Inflammatory macrophage (primary cell): Measurements from ENCODE around the gene APC.
"Not testable (repeated sequence)": the region's sequence is repeated elsewhere in the genome, so short reads cannot be mapped to it uniquely, and the experiment has no call there.

Experiments
- DNase-seq, 2 donors: peaks; one replicate each; pipeline ENCODE4 v3.0.0-alpha.2; 2020 to 2022

Gene APC

DNA sequence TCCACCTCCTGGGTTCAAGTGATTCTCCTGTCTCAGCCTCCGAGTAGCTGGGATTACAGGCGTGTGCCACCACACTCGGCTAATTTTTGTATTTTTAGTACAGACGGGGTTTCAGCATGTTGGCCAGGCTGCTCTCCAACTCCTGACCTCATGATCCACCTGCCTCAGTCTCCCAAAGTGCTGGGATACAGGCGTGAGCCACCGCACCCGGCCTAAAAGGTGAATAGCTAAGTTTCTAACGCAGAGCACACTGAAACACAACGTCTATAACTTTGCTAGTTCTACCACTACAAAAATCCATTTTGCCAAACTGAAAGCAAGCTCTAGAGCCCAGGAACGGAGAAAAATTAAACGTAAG is 122.9 kb downstream of the APC start:
- not testable (repeated sequence) for DNase-seq

DNA sequence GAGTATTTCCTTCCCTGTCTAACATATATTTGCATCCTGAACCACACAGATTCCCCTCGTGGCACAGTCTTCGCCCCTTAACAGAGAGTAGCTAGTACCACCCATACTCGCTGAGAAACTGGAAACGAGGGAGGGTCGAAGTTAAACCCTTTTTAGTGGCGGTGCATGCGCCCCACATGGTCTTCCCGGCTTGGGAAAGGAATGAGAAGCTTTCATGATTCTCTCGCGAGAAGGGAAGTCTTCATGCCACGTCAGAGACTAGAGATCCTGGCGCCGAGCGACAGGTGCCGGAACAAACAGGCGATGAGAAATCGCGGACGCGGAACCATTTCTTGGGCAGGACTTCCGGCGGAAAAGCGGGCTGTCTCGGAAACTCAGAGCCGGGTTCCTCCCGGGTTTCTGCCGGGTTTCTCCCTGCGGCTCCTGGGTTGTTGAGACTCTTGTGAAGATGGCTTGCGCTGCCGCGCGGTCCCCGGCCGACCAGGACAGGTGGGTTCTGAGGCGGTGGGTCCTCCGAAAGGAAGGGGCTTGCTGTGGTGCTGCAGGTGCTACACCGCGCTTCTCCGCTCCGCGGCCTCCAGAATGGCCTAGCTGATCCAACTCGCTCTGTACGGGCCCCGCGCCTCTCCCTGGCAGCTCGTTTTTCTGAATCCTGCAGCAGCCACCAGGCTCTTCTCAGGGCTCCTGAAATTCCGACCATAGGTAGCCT is 123.4 kb downstream of the APC start, which contains the start of gene SRP19:
Gene SRP19 (plus strand): TSS at position 359 of the 709 bp plus-strand sequence. CDS start 90 bp downstream, at position 449.
- DNase-seq, result peak; percentile 97 to 98

DNA sequence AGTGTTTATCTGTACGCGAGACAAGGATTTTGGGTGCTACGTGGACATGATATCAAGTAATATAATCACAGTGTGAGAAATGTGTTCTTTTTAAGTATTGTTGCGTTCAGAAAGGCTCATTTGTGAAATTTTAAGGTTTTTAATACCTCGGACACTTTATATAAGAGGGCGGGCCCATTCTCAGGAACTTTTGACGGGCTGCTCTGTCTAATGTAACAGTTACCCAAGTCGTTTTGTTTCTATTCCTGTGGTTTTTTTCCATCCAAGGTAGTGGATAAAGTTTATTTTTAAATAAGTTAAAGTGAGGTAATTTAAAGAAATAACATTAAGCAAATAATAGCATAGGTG is 123.9 kb downstream of the APC start:
- no peak for DNase-seq

DNA sequence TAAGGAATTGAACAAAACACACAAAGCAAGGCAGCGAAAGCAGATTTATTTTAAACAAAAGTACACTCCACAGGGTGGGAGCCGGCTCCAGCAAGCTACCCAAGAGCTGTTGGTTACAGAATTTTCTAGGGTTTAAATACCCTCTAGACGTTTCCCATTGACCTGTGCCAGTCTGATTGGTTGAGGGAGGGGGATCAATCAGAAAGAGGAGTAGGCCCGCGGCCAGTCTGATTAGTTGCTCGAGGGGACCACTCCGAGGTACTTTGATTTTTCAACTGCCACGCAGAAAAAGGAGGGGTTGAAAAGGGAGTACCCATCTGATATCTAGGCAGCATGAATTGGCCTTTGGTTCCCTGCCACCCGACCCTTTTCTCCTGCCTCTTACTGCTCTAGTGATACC is 124.4 kb downstream of the APC start:
- no peak for DNase-seq

DNA sequence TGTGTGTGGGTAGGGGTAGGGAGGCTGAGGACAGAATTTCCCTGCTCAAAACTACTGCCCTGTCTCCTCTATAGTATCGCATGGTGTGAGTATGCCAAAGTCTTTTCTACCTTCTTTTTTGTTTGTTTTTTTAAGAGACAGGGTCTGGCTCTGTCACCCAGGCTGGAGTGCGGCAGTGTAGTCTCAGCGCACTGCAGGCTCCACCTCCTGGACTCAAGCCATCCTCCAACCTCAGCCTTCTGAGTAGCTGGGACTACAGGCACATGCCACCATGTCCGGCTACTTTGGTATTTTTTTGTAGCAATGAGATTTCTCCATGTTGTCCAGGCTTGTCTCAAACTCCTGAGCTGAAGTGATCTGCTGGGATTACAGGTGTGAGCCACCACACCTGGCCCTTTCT is 125.9 kb downstream of the APC start:
- no peak for DNase-seq

DNA sequence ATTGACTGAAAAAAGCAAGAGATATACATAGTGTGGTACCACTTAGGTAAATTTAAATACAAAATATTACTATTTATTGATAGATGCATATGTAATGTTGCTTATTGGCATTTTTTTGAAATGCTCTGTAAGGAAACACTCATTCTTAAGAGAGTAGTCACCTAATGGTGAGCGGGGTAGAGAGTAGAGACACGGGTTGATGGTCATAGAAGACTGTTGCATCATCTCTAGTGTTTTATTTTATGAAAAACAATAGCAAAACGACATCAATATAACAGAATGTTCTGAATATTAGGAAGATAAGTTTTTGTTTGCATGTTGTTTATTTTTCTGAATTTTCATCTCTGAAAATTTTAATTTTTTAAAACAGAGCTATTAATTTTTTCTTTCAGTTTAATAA is 127.4 kb downstream of the APC start:
- DNase-seq, result no peak

DNA sequence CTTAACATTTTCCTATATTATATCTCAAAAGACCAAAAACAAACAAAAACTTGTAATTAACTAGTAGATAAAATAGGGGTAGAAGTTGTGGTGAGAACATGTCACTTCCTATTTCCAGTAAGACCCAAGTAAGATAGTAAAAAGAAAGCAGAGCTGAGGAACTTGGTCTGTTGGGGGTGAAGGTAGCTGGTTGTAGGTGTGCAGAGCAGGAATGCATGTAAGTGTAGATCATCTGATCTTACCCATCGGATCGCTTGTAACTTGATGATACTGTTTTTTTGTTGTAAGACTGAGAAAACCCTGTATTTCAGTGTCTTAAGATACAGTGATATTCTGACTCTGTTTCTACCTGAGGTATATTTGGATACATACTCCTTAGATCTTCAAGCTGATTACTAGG is 129.1 kb downstream of the APC start:
- no peak for DNase-seq

DNA sequence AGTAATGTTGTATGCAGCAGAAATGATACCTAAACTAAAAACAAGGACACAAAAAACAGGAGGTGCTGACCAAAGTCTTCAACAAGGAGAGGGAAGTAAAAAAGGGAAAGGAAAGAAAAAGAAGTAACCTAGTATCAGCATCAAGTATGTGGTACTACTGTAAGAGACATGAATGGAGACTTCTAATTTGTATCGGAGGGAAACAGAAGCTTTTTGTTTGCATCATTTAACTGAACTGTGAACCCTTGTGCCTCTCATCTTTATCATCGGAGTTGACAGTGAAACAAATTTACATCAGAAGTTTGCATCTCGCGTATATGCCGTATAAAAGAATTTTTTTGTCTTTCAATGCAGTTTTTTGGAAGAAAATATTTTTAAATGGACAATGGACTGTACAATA is 129.7 kb downstream of the APC start:
- DNase-seq, result no peak

DNA sequence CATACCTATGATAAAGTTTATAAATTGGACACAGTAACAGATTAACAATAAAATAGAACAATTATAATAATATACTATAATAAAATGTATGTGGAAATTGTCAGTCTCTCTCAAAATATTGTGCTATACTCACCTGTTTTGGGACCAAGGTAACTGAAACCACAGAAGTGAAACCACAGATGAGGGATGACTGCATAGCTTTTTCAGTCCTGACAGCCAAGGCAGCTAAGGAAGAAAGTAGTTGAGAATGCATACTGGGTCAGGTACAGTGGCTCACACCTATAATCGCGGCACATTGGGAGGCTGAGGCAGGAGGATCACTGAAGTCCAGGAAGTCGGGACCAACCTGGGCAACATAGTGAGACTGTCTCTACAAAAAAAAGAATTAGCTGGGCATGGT is 132.3 kb downstream of the APC start:
- no peak for DNase-seq

DNA sequence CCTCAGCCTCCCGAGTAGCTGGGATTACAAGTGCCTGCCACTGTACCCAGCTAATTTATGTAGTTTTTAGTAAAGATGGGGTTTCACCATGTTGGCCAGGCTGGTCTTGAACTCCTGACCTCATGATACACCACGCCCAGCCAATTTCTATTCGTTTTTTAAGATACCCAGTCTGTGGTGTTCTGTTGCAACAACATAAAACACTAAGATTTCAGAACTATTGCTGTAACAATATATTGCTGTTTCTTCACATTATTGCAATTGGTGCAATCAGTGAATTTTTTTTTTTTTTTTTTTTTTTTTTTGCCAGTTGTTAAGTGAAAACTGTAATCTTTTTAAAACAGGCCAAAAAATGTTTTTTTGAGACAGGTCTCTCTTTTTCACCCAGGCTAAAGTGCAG is 133.3 kb downstream of the APC start:
- peak in 1 of 2 donors; percentile 82 for DNase-seq

DNA sequence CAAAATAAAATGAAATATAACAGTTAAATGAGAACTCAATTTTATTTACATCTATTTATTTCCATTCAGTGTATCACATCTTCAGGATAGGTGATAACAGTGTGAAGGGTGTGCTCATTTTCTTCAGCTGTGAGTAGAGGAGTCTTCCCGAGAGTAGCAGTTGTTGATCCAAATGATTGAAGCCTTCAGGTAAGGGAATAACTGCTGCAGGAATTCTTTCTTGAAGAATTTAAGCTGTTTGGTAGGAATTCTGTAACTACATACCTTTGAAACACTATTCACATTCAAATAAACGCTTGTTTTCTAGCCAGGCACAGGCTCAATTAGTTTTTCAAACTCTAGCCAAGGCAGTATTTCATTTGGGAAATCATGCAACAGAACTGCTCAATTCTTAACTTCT is 138.7 kb downstream of the APC start:
- DNase-seq, result no peak

DNA sequence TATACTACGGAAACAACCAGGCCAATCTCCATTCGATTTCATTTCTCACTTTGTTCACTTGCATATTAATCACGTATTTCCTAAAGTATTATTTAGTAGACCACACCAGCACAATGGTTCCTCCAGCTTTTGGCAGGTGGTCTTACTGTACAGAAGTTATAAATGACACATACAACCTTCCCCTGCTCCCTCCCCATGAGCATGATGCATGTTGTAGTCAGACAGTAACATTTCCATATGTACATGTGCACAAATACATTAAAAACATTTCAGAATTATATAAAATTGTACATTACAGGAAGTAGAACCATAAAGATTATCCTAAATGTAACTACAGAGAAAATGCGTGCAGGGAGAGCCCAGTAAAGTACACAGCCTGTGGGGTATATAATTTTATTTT is 140.4 kb downstream of the APC start:
- DNase-seq, result no peak

DNA sequence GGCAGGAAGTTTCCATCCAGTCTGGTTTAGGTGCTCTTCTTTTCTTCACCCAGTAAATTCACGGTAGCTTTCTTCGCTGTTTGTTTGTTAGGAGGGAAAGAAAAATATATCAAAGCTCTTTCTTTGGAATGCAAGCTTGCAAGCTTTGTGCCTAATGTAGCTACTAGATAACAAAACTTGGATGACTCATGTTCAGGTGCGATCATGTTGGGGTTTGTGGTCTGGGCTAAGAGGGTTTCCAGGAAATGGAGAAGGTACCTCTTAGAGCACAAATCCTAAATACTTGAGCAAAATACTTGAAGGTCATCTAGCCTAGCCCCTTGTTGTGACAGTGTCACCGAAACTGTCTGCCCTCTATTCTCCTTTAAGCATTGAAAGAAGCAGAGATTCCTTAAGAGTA is 141.1 kb downstream of the APC start:
- no peak for DNase-seq

DNA sequence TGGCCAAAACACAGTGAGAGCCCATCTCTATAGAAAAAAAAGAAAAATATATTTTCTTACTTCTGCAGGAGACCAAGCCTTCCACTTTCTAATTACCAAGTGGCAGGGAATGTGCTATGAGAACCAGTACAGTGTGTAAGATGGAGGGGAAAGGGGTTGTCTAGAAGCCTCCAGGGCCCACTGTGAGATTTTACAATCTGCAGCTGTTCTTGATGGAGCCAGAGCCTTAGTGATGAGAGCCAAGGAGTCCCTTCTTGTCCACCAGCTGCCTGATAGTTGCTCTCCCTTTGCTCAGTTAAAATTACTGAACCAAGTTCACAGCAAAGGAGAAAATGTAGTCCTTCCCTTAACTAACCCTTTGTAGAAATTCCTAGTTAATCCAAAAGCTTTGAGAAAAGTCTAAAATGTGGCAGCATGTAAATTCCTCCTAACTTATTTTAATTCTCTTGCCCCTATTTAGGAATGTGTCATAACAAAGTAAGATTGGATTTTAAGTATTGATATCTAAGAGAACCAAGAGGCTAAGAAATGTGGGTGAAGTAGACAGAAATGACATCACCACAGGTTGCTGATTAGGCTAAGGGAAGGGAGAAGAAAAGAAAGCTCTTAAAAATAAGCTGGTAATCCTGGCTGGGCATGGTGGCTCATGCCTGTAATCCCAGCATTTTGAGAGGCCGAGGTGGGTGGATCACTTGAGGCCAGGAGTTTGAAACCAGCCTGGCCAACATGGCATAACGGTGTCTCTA is 142.7 kb downstream of the APC start:
- no peak for DNase-seq

DNA sequence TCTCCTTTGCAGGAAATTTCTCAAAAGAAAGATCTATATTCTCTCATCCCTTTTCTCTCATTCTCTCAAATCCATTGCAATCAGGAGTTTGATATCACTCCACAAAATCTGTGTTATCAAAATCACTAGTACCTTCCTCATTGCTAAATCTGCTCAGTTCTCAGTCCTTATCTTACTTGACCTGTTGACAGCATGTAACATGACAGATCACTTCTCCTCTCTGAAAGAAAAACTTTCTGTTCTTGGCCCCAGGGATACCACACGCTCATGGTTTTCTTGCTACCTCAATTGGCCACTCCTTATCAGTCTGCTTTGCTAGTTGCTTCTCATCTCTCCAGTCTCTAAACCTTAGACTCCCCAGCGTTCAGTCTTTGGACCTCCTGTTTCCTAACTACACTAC is 145.5 kb downstream of the APC start:
- DNase-seq, result no peak

DNA sequence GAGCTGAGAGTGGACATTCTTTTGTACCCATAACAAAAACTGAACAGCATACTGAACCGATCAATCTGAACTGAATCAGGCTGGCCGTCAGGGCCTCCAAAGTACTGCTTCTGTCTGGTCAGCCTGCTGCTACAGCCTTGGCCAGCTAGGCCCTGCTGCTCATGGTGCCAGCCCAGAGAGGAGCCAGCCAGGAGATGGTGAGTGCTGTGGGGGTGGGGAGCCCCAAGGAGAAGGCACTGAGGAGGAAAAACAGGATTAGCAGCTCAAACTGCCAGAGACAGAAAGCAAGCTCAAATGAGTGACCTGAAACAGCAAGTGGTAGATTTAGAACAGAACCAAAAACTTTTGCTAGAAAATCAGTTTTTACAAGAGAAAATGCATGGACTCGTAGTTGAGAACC is 147.3 kb downstream of the APC start:
- DNase-seq, result no peak

DNA sequence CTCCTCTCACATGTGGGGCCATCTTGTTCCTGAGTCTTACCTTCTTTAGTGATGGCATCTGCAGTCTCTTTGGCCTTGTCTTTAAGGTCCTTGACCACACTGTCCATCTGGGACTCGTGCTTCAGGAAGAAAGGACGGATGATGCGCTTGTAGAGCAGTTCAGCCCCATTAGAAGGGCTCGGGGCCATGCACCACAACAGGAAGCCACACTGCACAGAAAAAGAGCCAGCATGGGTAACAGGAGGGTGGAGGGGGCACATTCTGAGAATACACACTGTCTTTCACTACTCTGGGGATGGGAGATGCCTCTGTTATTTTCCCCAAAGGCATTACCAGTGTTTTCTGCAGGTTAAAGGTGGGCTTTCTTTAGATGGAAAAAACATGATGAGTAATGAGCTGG is 149.3 kb downstream of the APC start:
- DNase-seq, result no peak

DNA sequence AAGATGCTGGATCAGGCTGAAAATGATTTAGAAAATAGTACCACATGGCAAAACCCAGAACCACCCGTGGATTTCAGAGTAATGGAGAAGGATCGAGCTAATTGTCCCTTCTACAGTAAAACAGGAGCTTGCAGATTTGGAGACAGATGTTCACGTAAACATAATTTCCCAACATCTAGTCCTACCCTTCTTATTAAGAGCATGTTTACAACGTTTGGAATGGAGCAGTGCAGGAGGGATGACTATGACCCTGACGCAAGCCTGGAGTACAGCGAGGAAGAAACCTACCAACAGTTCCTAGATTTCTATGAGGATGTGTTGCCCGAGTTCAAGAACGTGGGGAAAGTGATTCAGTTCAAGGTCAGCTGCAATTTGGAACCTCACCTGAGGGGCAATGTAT is 154.4 kb downstream of the APC start:
- DNase-seq, result not testable (repeated sequence)

DNA sequence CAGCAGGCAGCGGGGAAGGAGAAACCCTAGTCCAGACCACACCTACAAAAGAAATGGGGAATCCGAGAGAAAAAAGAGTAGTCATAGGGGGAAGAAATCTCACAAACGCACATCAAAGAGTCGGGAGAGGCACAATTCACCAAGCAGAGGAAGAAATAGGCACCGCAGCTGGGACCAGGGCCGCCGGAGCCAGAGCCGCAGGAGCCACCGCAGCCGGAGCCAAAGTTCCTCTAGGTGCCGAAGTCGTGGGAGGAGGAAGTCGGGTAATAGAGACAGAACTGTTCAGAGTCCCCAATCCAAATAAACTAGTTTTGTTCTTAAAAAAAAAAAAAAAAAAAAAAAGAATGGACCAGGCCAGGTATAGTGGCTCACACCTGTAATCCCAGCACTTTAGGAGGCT is 155.1 kb downstream of the APC start:
- no peak for DNase-seq

DNA sequence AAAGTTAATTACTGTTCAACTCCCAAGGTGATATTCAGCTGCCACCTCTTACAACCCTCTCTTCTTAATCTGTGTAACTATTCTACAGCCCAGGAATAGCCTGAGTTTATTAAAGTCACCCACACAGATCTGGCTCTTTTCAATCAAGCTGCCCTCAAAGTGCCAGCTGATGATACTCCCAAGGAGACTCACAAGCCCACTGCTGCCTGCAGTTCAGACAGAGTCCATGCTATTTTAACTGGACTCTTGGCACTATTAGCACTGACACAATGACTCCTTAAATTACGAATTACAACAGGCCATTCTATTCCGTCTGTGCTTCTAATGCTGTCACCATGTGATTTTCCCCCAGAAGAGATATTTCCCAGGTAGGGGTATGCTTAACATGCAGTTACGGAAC is 158.0 kb downstream of the APC start:
- DNase-seq, result no peak
